ENCODE data around the gene COL23A1.

Gene COL23A1

DNA sequence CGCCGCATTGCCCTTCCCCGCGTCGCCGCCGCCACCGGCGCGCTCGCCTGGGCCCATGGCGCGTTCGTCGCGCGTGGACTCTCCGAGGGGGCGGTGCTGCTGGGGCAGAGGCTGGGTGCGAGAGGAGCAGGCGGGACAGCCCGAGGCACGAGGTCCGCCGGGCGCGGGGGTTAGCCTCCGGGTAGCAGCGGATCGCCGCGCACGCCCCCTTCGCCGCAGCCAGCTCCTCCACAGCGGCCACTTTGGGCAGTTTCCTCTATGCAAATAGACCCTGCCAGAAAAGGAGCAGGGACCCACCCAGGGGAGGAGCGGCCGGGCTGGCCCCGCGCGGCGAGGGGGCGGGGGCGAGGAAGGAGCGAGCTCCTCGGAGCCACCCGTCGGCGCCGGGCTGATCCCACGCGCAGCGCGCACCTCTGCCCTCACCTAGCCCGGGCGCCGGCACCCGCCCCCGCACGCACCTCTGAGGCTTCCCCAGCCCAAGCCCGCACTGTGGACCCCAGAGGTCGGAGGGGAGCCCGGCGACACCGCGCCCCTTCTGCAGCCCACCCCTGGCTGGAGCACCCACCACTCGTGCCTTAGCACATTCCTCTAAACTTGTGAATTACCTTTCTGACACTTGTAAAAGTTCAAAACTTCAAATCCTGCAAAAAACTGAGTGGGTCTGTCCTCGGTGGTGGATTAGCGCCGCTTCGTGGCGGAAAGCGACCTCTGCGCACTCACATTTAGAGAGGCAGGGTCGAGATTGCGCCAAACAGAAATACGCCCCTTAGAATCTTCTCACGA is at the start of gene COL23A1:
COL23A1 (minus strand) TSS at position 253 of the 783 bp plus-strand sequence.
- peak; percentile 5 for DNase-seq (ENCODE audit: low spot score)

DNA sequence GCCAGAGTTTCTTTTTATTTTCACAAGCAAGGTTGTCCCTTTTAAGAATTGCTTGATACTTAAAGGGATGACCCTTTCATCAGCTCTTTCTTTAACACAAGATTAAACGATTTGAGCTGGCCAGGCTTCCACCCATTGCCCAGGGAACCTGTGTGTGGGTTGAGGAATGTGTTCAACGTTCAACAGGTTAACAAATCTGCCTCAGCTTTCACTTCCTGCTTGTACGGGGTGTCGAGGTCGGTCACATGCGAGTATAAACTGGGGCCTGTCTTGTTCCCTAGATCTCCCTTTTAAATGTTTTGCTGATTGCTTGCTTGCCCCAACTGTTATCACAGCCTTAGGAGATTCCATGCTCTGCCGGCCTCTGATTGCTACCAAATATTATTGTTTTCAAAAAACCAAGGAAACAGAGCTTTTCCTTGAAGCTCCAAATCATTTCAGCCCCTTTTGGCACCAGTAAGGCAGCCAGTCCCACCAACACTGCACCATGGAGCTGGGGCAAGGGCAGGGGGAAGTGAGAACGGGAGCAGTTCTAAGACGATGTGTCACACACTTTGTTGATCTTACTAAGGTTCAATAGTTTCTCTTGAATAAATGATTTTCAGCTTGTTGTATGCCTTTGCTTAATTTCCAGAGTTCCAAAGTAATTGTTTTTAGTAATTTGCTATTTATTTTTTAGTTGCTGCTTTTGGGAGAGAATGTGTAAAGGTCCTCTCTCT is 47.3 kb upstream of the COL23A1 start:
- no peak for DNase-seq (ENCODE audit: low spot score)

DNA sequence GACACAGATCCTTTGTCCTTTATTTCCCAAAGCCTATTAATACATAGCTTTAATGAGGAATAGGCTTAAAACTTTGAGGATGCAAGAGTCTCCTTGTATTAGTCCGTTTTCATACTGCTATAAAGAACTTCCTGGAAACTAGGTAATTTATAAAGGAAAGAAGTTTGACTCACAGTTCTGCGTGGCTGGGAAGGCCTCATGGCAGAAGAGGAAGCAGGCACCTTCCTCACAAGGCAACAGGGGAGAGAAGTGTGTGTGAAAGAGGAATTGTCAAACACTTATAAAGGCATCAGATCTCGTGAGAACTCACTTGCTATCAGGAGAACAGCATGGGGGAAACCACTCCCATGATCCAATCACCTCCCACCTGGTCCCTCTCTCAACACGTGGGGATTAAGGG is 42.1 kb upstream of the COL23A1 start:
- no peak for DNase-seq (ENCODE audit: low spot score)

GRCh38 chr5:178630951-178631350 is 40.8 kb upstream of the COL23A1 start:
- DNase-seq (ENCODE audit: low spot score), result no peak

GRCh38 chr5:178630475-178630930 is 40.3 kb upstream of the COL23A1 start:
- no peak for DNase-seq (ENCODE audit: low spot score)

DNA sequence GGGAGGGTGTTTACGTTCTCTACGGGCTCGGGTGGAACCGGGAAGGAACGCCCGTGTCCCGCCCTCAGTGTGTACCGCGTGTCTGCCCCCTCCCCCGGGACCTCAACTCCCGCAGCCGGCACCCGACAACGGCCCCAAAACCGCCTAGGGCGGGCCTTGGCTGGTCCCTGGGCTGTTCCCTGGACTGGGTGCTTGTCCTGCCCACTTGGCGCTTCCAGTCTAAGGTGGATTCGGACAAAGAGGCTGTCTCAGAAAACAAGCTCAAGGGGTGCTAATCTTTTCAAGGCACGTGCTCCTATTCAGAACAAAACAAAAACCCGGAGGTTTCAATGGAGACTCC is 37.0 kb upstream of the COL23A1 start:
- DNase-seq (ENCODE audit: low spot score), result no peak

DNA sequence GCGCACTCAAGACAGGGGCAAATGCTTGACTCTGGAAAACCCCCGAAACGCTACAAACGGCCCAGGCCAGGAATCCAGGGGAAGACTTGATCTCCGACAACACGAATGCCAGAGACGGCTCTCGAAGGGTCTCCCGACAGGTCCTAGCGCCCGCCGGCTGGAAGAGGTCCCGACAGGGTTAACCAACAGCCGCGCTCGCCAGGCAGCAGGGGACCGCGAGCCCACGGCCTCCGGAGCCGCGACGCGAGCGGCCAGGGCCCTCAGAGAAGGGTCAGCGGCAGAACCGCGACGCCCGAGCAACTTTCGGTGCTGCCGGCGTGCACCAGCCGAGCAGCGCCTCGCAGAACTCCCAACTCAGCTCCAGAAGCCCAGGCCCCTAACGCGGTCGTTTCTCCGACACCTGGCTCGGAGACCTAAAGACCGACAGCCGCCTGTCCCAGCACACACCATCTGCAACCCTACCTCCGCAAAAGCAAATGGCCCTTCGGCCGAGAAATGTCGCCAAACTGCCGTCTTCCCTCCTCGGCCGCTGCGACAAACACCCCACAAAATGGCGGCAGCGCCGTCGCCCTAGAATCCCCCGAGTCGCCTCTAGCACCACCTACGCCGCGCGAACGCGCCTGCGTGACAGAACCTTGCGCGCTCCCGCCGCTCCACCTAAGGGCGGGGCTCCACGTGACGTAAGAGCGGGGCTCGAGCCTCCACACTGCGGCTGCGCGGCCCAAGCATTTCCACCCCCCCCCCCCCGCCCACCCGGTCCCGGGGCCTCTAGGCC is 36.5 kb upstream of the COL23A1 start, which contains the start of gene CLK4:
CLK4 (minus strand) TSS at position 567 of the 775 bp plus-strand sequence. CDS start 3,634 bp downstream, outside the sequence.
- DNase-seq (ENCODE audit: low spot score), result peak; percentile 96

DNA sequence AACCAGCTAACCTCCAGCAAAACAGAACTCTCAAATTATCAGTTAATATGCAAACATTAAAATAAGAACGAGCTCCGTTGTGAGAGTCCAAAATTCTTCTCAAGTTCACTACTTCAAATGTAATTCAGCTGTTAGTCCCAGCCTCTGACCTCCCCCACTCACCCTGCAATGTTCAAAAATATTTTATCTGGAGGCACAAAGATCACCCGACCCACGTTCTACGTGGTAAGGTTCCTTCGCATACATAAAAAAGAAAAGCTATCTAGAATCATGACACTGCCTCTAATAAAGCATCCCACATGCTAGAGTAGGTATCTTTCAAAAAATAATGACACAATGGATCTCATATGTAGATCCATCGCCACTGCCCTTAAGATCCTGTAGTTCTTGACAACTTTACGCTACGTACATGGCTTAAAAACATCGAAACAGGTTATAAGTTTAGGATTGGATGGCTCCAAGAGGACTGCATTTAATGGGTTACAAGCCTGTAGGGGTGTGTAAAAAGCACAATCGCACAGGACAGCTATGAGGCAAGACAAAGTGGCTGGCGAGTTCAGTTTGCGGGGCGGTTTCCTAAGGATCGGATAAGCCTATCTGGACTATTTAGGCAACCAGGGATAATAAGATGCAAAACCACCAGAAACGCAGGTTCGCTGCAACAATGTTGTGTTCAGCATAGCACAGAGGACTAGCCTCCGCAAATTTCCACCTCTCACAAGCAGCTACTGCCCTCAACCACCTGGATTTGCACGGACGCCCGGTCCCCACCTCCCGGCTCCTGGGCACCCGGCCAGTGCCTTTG is 35.7 kb upstream of the COL23A1 start:
- peak; percentile 17 for DNase-seq (ENCODE audit: low spot score)

DNA sequence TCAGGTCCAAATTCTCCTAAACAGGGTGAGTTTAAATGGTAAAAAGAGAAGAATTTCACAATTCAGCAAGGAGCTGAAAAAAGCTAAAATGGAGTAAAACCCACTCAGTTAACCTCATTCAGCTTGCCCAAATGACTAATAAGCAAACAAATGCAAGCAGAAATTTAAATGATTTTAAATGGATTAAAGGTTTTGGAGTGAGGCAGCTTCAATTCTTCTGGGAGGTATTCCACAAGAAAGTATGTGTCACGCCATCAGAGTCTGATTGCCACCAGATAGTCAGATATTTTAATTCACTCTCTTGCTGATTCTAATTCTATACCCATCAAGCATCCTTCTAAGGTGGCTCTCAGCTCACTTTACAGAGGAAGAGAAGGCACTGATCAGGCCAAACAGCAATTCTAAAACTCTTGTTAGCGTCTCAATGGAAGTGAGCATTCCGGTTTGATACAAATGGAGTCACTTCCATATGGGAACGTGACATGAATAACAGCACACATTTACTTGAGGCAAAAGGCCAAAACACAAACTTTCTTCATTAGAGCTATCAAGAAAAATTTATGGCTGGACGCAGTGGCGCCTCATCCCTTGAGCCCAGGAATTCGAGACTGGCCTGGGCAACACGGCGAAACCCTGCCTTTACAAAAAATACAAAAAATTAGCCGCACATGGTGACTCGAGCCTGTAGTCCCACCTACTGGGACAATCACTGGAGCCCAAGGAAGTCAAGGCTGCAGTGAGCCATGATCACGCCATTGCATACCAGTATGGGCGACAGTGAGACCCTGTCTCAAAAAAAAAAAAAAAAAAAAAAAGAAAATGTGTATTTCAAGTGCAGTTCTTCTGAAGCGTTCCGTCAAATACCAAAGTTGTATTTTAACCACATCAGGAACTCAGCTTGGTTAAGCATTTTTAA is 34.7 kb upstream of the COL23A1 start:
- DNase-seq (ENCODE audit: low spot score), result no peak

GRCh38 chr5:178622679-178623247 is 32.6 kb upstream of the COL23A1 start:
- DNase-seq (ENCODE audit: low spot score), result no peak

DNA sequence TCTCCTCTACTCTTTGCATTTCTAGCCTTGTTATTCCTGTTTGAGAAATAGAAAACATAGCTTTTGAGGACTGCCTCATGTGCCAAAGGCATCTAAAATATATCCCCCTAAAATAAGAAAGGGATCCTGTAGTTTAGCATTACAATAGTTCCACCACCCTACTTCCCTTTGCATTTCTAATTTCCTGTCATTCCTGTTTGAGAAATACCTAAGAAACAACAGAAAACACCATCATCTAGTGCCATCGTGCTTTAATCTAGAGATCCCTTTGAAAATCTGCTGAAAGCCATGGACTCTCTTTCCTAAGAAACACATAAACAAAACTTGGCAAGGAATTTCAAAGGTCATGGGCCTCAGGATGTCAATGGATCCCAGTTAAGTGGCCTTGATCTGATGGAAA is 29.2 kb upstream of the COL23A1 start:
- no peak for DNase-seq (ENCODE audit: low spot score)

GRCh38 chr5:178612299-178612698 is 22.1 kb upstream of the COL23A1 start:
- no peak for DNase-seq (ENCODE audit: low spot score)

- no peak for DNase-seq (ENCODE audit: low spot score)
These were observed 16.1 kb upstream of the COL23A1 start for GRCh38 chr5:178606269-178606668.

DNA sequence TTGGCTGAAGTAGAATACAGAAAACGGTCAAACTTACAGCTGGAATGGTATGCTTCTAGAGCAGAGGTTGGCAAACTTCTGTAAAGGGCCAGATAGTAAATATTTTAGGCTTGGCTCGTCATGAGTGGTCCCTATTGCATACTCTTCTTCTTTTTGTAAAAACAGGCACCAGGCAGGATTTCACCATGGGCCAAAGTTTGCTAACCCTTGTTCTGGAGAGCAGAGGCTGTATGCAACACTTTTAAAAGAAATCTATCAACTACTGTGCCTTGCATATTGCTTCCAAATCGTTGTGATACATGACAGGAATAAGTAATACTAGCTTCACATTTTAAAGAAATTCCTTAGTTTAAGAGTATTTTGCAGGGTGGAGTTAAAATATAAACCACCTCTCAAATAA is 15.6 kb upstream of the COL23A1 start:
- DNase-seq (ENCODE audit: low spot score), result no peak

GRCh38 chr5:178602752-178603151 is 12.6 kb upstream of the COL23A1 start:
- DNase-seq (ENCODE audit: low spot score), result no peak

DNA sequence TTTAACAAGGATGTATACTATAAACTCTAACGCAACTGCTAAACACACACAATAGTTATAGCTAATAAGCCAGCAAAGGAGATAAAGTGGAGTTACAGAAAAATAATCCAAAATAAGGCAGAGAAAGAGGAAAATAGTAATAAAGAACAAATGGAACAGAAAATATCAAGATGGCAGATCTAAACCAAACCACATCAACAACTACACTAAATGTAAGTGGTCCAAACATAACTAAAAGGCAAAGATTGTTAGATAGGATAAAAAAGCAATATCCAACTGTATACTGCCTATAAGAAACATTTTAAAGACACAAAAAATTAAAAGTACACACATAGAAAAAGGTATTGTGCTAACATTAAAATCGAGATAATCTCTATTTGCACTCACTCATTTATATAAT is 5.6 kb upstream of the COL23A1 start:
- DNase-seq (ENCODE audit: low spot score), result no peak

DNA sequence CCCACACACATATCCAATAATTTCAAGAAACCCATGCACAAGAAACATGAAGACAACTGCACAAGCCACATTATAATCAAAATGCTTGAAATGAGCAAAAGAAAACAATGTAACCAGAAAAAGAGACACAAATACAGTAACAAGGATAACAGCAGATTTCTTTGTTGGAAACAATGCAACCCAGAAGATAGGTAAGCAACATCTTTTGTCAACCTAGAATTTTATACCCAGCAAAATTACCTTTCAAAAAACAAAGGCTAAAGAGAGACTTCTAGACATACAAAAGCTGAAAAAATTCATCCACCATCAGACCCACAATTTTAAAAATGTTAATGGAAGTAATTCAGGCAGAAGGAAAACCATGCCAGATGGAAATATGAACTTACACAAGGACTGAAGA is 5.0 kb upstream of the COL23A1 start:
- DNase-seq (ENCODE audit: low spot score), result no peak

DNA sequence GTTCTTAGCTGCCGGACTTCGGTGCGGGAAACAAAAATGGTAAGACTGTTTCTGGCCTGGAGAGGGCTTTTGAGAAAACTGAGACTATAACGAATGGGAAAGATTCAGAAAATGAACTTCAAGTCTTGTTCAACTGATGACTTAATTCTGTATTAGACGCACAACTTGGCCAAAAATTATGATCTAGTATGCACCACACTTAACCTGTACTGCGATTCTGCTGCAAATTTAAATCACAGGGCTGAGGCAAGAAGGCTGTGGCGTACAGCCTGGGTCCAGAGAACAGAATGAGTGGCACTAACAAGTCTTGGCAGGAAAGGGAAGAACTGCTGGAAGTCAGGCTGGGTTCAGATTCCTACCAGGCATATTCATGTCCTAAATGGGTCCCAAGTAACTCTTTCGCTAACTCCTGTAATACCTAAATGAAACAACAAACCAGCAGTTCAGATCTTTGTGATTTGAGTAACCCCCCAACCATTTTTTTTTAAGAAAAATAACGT is 781 bp upstream of the COL23A1 start:
- DNase-seq (ENCODE audit: low spot score), result no peak

- DNase-seq (ENCODE audit: low spot score), result no peak
These were observed 733 bp downstream of the COL23A1 start for GRCh38 chr5:178589180-178590140.

All from activated CD4-positive, alpha-beta T cell treated with anti-CD3 and anti-CD28 coated beads, Interleukin-2, Interleukin-4, amounts not matched to agents 100 ng/mL and 50 ng/mL, durations not matched to agents 16 hours and 8 hours (primary cell).